GM12878 (cell line): ENCODE data around the gene TIMM10.

Source experiments
- CBX3 ChIP-seq: fragments of 200-600 bp; sonication (generic); IDR thresholded peaks from 2 replicates; pipeline ENCODE4 v1.6.1; 2016; ENCODE audit warnings: low read depth, borderline replicate concordance
- CHD2 ChIP-seq: IDR thresholded peaks from 2 replicates; pipeline ENCODE4 v1.6.1; 2011; ENCODE audit warnings: low read depth, low read length, improper control_type of control experiment, borderline replicate concordance
- MXI1 ChIP-seq: fragments of 150-350 bp; IDR thresholded peaks from 2 replicates; pipeline ENCODE4 v1.6.1; 2011; ENCODE audit warnings: low read depth, mild to moderate bottlenecking, inconsistent platforms, low read length, improper control_type of control experiment
- POLR2A ChIP-seq: IDR thresholded peaks from 2 replicates; pipeline ENCODE4 v1.6.1; 2011; ENCODE audit warnings: low read depth, mild to moderate bottlenecking, low read length
- POLR2AphosphoS2 ChIP-seq: IDR thresholded peaks from 2 replicates; pipeline ENCODE4 v1.6.1; 2011; ENCODE audit warnings: low read depth, mild to moderate bottlenecking, low read length, improper control_type of control experiment, moderate library complexity
- RCOR1 ChIP-seq: conservative IDR thresholded peaks from 2 replicates; pipeline ENCODE4 v1.6.1; 2012; ENCODE audit warnings: low read depth, low read length, improper control_type of control experiment
- RFX5 ChIP-seq: IDR thresholded peaks from 2 replicates; pipeline ENCODE4 v1.6.1; 2011; ENCODE audit warnings: low read depth, low read length, improper control_type of control experiment
- ZBED1 ChIP-seq: IDR thresholded peaks from 2 replicates; pipeline ENCODE4 v1.6.1; 2016; ENCODE audit warnings: borderline replicate concordance

GRCh38 chr11:57529012-57529411, 1.5 kb downstream of the TIMM10 start:
- no peak for TF ChIP-seq CBX3
- no peak for TF ChIP-seq ZBED1
- no peak for TF ChIP-seq POLR2AphosphoS2
- no peak for TF ChIP-seq CHD2
- TF ChIP-seq RCOR1 = no peak
- TF ChIP-seq RFX5 = no peak
- no peak for TF ChIP-seq MXI1
- TF ChIP-seq POLR2A = no peak
